Measurements from ENCODE around the gene ADAM22.
"Not testable (repeated sequence)": the region's sequence is repeated elsewhere in the genome, so short reads cannot be mapped to it uniquely, and the experiment has no call there.

ADAM22 gene

DNA sequence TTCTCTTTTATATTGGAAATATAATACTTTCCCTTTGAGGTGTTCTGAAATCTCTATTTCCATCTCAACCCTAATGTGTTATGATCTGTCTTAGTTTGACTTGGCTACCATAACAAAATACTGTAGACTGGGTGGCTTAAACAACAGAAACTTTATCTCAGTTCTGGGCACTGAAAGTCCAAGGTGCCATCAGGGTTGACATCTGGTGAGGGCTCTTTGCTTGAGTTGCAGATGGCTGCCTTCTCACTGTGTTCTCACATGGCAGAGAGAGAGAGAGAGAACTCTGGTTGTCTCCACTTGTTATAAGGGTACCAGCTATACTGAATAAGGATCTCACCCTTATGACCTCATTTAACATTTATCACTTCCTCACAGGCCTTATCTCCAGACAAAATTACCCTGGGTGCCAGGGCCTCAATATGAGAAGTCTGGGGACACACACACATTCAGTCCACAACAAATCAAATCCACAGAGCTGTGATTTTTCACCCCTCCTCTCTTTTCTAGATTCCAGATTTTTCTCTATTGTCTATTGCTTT lies 181.3 kb downstream of the ADAM22 start:
- DNase-seq, result no peak

GRCh38 chr7:88115816-88116215 lies 181.8 kb downstream of the ADAM22 start:
- no peak for DNase-seq

DNA sequence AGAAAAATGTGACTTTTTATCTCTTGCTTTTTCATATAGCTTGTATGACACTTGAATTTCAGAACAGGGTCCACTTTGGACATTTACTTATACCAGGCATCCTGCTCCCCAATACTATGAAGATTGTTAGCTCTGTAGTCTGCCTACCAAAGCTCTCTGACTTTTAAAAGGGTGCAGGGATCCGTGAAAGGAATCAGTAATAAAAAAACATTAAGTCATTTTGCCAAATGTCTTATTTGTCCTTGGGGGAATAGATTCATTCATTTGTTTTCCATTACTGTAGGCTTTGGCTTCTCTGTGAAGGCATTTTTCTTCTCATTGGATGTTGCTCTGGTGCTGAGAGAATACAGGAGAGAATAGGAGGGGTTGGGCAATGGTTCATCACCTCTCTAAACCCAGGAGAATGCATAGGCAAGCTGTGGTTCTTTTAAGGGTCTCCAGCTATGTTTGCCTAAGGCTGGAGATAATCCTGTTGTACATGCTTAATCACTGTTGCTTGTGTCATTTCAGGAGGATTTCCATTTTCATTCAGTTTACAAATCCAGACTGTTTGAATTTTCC lies 182.3 kb downstream of the ADAM22 start:
- DNase-seq, result no peak

GRCh38 chr7:88117325-88117724 lies 183.3 kb downstream of the ADAM22 start:
- DNase-seq, result no peak

GRCh38 chr7:88121335-88121734 lies 187.3 kb downstream of the ADAM22 start:
- no peak for DNase-seq

- DNase-seq, result no peak
These were observed 193.7 kb downstream of the ADAM22 start for GRCh38 chr7:88127637-88128290.

DNA sequence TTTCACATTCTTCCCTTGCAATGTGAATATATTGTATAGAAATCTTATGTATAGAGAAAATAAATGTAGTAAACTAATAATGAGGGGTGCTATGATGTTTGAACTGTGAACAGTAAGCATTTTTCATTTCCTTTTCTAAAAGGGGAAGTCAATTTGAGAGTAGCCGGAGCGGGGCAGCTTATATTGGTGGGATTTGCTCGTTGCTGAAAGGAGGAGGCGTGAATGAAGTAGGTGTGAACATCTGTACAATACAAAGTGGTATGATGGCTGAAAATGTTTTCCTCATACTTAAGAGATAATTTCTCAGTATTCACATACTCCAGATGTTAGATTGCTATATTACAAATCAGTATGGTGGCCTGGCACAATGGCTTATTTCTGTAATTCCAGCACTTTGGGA lies 198.7 kb downstream of the ADAM22 start:
- no peak for DNase-seq

DNA sequence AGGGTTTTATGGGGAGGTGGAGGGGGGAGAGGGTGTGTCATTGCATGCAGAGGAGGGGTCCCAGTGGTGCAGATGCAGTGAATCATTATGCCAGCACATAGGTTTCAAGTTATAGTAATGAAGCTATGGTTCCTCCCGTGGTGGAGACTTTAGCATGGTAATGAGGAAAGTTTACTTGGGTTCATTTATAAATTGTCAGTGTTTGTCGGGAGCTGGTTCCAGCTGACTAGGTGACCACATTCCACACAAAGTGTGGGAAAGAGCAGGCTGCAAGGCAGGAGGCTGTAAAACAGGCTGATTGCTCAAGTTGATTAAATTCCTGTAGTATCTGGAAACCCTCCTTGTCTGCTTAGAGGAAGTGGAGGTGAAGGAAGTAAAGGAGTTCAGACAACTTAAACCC lies 206.9 kb downstream of the ADAM22 start:
- DNase-seq, result no peak

- DNase-seq, result no peak
These were observed 207.4 kb downstream of the ADAM22 start for GRCh38 chr7:88141479-88141878.

DNA sequence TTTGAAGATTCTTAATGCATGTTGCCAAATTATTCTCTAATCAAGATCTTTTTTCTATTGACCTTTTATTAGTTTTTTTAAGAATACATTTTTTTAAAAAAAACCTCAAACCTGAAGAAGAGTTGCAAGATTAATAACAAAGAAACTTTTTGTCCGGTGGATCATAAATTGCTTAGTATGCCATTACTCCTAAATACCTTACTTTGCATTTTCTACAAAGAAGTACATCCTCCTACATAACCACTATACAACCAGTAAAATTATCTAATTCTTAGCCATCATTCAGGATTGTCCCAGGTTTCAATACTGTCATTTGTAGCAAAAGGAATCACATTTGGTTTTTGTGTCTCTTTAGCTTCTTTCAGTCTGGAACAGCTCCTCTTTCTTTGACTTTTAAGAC lies 207.9 kb downstream of the ADAM22 start:
- DNase-seq, result no peak

DNA sequence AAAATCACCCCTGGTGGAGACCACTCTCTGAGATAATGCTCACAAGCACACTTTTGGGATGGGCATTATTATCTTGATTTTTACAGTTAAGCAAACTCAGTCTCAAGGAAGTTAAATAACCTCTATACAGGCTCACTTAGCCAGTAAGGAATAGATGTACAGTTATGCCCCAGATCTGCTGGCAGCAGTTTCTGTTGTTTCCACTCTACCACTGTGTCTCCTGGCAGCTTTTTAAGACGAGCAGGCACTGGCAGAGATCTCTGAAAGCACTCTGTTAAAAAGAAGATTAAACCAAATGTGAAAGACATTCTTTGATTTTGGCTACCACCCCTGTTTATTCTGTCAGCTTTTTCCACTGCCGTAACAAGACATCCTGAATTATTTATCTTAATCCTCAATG lies 212.6 kb downstream of the ADAM22 start:
- no peak for DNase-seq

- no peak for DNase-seq
These were observed 213.3 kb downstream of the ADAM22 start for GRCh38 chr7:88147341-88147740.

- DNase-seq, result no peak
These were observed 213.9 kb downstream of the ADAM22 start for GRCh38 chr7:88147949-88148348.

DNA sequence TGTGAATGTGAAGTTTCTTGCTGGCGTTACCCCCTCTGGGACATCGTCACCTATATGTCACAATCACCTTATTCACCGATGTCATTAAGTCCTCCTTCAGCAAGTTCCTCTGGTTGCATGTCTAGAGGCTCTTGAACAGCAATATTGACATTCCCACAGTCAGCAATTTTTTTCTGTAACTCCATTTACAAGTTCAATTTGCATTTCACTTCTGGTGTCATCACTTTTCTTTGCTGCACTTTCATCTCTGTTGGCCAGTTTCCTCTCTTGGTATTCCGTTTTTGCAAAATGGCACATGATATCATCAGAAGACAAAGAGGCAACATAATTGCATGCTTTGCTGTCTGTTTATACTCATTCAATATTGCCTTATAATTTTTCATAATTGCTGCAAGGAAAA lies 216.0 kb downstream of the ADAM22 start:
- no peak for DNase-seq

DNA sequence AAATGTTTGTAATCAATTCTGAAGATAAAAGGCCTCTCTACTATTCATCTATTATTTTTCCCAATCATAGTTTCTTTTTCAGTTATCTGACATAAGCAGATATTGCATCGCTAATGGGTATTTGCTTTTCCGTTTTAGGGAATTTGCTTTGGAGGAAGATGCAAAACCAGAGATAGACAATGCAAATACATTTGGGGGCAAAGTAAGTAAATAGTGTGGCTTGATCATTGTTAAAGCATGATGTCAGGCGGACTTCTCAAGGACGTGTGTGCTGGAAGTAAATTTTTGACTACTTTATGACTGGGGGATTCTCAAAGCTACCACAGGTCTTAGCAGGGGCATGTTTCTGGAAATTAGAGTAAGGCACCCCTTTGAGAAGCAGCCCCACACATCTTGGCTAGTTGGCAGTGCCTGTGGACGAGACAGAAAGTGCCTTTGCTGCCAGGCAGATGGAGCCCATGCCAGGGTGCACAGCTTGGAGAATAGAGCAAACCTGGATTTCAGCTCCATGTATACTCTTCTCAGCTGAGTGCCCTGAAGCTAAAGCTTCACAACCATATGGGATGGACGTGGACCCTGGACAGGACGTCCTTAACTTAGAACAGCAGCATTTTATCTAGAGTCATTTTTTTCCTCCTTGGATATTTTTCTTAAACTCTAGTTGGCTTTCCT lies 217.2 kb downstream of the ADAM22 start:
- DNase-seq, result no peak

GRCh38 chr7:88153378-88153777 lies 219.3 kb downstream of the ADAM22 start:
- no peak for DNase-seq

GRCh38 chr7:88155756-88156155 lies 221.7 kb downstream of the ADAM22 start:
- DNase-seq, result no peak

DNA sequence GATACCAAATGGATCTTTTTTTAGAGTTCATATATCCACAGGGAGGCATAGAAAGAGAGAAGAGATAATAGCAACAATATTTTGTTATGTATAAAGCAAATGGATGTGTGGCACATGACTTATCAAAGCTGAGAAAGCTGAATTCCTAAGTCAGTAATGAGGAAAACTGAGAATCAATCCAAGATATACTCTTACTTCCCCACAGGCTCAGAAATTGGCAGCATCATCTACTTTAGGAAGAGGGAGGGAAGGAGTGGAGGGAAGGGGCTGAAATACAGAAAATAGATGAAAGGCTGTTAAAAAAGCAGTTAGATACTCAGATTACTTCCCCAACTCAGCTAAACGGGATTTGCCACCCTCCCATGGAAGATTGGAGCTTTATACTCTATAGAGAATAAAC lies 222.3 kb downstream of the ADAM22 start:
- DNase-seq, result no peak

- not testable (repeated sequence) for DNase-seq
These were observed 225.7 kb downstream of the ADAM22 start for GRCh38 chr7:88159741-88160140.

GRCh38 chr7:88165697-88166096 lies 231.6 kb downstream of the ADAM22 start:
- no peak for DNase-seq

DNA sequence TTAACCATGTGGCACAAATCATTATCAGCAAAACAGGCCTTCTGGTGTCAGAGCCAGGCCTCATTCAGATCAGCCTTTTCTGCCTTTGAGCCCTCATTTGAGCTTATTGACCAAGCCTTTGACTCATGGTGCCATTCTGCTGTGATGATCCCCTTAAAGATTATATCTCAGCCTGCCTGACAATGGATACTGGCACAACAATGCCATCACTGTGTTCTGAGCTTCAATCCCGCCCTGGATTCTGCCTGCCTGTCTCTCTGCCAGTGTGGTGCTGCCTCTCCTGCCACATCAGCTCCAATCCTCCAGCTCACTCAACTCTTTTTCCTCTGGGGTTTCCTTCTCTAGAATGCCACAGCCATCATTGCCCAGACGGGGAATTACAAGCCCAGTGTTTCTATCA lies 233.2 kb downstream of the ADAM22 start:
- no peak for DNase-seq

DNA sequence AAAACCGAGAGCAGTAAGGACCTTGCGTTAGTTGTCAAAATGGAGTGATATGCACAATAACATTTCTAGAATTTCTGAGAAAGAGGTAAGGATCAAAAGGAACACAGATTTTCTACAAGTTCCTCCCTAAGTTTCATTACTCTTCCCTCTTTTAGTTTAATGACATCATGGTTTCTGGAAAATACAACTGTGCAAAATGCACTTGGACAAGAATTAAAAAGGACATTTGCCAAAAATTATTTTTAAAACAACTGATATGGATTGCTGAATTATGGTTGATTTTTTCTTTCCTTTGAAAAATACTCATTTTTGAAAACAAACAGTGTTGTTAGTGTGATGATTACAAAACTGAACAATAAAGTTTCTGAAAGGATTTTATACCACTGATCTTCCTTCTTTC lies 233.7 kb downstream of the ADAM22 start:
- DNase-seq, result no peak

DNA sequence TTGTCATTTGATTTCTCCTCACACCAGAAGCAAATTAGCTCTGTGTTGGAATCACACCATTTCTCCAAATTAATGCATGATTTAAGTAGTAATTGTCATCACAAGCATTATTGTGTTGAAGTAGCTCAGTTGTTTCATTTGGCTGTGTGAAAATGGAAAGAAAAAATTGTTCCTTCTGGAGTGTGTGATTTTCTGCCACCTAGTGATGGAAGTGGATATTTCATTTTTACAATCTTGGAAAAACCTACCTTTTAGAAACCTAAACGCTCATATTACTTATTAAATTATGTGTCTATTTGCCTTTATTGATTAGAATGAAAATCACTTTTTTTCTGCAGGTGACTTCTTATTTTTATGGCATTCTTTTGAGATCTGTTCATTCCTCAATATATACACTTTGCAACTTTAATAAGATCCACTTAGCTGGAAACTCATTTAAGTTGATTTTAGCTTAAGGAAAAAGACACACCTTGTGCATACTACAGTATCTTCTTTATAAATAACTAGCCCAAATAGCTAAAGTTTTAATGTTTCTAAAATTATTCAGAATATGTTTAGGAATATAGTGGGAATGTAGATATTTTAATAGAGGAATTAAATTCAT lies 235.8 kb downstream of the ADAM22 start:
- DNase-seq, result peak; percentile 5

DNA sequence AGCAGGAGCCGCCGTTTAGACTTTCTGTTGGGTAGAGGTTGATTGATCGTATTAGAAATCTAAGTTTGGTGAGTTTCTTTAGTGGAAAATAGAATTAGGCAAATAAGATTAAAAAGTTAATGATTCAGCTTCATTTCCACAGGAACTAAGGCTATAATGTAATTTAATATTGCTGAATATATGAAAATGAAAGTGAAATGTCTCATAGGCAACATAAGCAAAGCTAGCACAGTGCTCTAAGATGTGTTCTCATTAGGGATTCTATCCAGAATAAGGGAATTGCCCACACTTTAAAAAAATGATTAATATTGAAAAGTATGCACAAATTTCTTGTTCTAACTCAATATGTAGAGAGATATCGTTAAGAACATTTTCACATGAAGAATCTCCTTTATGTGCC lies 238.8 kb downstream of the ADAM22 start:
- DNase-seq, result no peak
